Hepatocyte (in vitro differentiated cells): ENCODE measurements around the gene MYEOV.

Source experiments
- EZH2 ChIP-seq: fragments of 200-600 bp; sonication (generic); IDR thresholded peaks from 2 replicates; pipeline ENCODE4 v1.6.1; 2016; ENCODE audit warnings: antibody characterized with exemption, mild to moderate bottlenecking, borderline replicate concordance
- TF ChIP-seq, protein P1 (sequence below): fragments of 200-600 bp; sonication (generic); IDR thresholded peaks from 2 replicates; pipeline ENCODE4 v1.5.1; 2016; ENCODE audit warnings: antibody characterized with exemption, mild to moderate bottlenecking; ENCODE audit not compliant: poor library complexity

DNA sequence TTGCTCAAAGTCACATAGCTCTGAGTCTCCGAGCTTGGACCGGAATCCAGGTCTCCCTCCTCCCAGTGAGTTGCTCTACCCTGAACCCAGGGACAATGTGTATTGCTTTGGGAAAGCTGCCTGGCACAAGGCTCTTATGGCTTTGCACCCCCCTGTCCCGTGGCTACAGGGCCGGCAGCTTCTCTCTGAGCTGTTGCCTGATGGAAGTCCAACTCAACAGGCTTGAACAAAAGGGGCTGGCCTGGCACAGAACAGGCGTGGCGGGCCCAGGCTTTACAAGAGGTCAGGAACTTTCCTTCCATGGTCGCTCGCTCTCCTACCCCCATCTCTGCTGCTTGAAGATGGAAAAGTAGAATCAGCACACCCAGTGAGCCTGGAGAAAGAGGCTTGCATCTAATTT lies 34.3 kb downstream of the MYEOV start:
- TF ChIP-seq, protein P1, sequence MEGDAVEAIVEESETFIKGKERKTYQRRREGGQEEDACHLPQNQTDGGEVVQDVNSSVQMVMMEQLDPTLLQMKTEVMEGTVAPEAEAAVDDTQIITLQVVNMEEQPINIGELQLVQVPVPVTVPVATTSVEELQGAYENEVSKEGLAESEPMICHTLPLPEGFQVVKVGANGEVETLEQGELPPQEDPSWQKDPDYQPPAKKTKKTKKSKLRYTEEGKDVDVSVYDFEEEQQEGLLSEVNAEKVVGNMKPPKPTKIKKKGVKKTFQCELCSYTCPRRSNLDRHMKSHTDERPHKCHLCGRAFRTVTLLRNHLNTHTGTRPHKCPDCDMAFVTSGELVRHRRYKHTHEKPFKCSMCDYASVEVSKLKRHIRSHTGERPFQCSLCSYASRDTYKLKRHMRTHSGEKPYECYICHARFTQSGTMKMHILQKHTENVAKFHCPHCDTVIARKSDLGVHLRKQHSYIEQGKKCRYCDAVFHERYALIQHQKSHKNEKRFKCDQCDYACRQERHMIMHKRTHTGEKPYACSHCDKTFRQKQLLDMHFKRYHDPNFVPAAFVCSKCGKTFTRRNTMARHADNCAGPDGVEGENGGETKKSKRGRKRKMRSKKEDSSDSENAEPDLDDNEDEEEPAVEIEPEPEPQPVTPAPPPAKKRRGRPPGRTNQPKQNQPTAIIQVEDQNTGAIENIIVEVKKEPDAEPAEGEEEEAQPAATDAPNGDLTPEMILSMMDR: no peak
- no peak for TF ChIP-seq EZH2
